Stimulated activated CD4-positive, alpha-beta T cell treated with anti-CD3 and anti-CD28 coated beads, Interleukin-15, amount 100 ng/mL, for 1 hour (primary cell): ENCODE data around the gene CHCHD10.
A peak's percentile ranks its signal among the peaks of the same experiment; 100 is the strongest.
"Not testable (repeated sequence)": the region's sequence is repeated elsewhere in the genome, so short reads cannot be mapped to it uniquely, and the experiment has no call there.

Experiments
- DNase-seq, 2 donors: peaks; one replicate each; pipeline ENCODE4 v3.0.0-alpha.2; 2020; ENCODE audit warnings: low read depth in 1 of 2, low spot score in 1 of 2

Gene CHCHD10

DNA sequence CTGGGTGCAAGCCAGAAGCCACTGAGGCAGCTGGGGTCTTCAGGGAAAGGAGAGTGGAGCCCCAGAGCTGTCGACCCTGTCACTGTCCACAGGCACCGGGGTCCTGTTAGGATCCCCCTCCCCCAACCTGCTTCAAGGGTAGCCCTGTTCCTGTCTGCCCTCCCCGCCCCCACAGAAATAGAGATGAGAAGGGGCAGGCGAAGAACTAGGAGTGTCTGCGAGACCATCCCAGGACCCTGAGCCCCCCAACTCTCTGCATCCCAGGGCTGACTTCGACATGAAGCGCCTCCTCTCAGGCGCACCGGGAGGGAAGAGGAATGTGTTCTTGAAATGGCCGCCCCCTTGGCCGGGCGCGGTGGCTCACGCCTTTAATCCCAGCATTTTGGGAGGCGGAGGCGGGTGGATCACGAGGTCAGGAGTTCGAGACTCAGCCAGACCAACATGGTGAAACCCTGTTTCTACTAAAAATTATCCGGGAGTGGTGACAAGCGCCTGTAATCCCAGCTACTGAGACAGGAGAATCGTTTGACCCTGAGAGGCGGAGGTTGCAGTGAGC lies 16.3 kb downstream of the CHCHD10 start:
- no peak for DNase-seq

DNA sequence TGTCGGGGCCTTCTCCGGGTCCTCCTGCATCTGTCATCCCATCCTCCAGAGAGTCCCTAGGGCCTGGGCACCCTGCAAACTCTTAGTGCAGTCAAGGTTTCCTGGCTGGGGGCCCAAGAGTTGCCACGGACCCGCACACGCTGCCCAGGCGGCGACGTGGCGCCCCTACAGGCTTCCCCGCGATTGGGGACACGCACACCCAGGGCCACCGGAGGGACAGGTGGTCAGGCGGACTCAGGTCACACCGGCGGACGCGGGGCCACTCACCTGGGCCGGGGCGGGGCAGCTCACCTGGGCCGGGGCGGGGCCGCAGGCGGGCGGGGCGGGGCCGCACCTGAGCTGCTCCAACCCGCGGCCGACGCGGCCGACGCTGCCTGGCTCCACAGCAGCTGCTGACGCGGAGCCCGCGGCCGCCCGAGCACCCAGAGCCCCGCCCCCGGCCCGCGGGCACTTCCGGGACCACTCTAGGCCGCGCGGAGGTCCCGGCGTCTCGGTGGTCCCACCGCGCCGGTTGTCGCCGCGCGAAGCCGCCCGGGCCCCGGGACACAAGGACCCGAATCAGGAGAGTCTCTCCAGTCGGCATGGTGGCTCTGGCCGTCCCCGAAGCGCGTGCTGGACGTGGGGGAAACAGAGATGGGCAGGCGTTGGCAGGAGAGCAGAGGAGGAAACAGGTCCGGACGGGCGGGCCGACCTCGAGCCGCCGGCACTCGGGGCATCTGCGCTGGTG lies 16.9 kb downstream of the CHCHD10 start, which contains the start of gene ZNF70:
Gene ZNF70, minus strand, starts transcription at position 399 of the 727 bp plus-strand sequence. CDS start 5,972 bp downstream, outside the sequence.
- peak; percentile 74 to 80 for DNase-seq

DNA sequence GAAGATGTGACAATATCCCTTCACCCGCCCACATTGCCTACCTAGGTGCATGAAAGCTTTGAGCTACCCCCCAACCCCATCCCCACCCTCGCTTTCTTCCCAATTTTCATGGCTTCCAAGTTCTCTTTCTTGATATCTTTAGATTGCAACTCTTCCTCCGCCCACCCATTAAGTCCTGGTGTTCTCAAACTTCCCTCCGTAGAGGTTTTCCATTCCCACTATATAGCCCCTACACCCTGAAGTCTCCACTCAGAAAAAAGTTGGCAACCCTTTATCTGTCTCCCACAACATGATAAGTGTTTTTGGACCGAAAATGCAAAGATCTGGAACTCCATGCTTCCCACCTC lies 17.4 kb downstream of the CHCHD10 start:
- DNase-seq: no peak

DNA sequence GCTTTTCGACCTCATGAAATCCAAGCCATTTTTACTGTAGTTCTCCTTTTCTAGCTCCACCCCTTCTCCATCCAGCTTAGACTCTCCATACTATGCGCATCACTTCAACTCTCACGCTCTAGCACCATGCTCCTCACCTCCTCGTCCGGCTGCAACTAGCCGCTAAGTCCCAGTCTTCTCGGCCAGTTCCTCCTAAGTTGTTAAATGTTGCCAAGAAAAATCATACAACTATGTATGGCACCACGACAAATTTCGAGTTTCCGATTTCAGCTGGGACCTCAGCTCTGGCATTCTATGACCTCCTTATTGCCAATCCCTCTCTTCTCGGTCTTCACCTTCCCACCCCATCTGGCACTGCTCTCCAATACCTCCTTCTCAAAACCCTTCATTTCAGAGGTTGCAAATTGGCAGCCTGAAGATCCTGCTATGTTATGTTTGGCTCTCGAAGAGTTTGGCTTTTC lies 17.9 kb downstream of the CHCHD10 start:
- DNase-seq: no peak

DNA sequence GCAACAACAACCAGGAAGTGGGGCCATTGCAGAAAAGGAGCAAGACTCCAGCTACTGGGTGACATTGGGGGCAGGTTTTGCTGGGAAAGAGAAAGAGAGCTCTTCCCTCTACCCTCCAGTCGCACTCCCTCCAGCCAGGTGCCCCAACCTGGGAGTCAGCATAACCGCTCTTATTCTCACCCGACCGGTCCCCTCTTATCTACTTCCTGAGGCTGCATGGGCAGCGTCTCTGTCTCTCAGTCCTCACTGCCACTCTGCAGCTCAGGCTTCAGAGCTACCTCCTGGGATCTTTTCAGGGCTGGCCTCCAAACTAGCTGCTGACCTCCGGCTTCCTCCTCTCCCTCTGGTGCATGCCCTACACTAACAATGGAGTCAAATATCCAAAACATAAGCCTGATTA lies 22.0 kb downstream of the CHCHD10 start:
- no peak for DNase-seq

DNA sequence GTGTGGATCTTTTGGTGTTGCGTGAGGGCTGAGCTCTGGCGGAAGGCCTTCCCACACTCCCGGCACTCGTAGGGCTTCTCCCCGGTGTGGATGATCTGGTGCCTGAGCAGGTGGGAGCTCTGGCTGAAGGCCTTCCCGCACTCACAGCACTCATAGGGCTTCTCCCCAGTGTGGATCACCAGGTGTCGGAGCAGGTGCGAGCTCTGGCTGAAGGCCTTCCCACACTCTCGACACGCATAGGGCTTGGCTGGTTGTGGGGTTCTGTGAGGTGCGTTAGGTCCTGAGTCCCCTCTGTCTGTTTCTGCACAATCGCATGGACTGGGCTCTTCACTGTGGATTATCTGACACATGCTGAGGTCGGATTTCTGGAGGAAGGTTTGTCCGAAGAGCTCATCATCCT lies 23.3 kb downstream of the CHCHD10 start:
- DNase-seq: no peak

DNA sequence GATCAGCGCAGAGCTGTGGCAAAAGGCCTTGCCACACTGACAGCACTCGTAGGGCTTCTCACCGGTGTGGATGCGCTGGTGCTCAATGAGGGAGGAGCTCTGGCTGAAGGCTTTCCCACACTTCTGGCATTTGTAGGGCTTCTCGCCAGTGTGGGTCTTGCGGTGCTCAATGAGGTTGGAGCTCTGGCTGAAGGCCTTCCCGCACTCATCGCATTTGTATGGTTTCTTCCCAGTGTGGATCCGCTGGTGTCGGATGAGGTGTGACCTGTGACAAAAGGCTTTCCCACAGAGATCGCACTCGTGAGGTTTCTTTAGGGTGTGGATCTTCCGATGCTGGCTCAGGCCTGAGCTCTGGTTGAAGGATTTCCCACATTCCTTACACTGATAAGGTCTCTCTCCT lies 23.8 kb downstream of the CHCHD10 start:
- no peak for DNase-seq

DNA sequence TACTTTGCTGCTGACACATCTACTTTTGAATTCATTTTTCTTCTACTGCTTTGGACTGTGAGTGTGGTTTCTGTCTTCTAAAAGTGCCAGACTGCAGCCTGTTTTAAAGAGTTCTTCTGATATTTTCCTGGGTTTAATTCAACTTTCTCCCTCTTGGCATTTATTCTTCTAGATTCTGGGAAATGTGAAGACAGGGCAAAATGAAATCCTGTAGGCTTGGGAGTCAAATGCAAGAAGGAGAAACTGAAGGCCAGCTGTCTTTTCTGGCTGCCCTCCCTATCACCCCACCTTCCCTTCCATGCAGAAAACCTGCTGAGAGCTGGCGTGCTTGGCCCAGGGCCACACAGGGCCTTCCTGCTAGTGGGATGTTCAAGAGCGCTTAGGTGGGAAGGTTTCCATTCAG lies 24.5 kb downstream of the CHCHD10 start:
- no peak for DNase-seq

DNA sequence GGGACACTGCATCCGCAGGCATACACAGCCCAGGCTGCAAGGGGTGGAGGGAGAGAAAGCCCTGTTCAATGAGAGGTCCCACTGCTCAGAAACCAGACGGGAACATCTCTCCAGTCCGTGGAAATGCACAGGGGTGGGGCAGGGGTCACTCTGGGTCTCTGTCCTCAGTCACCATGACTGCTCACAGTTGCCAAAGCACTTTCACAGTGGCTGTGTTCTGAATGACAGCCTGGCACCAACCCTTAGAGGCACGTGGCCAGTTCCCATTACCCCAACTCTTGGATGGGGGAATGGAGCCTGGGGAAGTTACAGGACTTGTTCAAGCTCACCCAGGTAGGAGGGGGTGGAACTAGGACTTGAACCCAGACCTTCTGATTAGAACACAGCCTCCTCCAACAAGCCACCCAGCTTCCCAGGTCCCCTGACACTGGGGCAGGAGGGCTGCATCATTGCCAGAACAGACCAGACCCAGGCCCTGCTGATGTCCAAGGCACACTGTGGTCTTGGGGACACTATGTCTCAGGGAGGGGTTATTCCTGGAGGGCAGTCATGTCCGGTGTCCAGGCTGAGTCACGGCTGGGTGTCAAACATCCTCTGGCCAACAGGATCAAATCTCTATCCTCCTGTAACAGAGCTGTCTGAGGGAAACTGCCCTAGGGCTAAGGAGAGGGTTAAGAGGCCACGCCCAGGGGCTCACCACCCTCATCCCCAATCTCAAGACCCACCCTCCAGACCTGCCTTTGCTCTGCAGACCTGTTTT lies 25.1 kb downstream of the CHCHD10 start:
- DNase-seq: no peak

DNA sequence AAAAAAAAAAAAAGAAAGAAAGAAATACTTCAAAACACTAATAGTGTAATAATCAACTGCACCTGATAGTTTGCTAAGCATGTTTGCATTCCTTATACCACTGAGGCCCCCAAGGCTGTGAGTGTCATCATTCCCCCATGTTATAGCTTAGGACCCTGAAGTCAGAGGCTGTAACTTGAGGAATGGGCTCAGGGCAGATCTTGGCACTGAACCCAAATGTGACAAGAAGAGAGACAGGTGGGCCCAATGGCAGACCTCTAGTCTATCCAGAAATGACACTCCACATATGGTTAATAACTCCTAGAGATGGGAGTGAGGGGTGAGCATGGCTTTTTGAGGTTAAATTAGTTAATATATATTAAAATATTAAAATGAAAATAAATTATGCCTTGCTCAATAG lies 30.1 kb downstream of the CHCHD10 start:
- no peak for DNase-seq

DNA sequence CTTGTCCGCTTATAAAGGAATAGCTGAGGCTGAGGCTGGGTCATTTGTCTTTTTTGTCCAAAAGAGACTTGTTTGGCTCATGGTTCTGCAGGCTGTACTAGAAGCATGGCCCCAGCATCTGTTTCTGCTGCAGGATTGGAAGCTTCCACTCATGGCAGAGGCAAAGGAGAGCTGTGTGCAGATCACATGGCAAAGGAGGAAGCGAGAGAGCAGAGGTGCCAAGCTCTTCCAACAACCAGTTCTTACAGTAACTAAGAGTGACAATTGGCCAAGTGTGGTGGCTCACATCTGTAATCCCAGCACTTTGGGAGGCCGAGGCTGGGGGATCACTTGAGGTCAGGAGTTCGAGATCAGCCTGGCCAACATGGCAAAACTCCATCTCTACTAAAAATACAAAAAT lies 39.7 kb downstream of the CHCHD10 start:
- not testable (repeated sequence) for DNase-seq

DNA sequence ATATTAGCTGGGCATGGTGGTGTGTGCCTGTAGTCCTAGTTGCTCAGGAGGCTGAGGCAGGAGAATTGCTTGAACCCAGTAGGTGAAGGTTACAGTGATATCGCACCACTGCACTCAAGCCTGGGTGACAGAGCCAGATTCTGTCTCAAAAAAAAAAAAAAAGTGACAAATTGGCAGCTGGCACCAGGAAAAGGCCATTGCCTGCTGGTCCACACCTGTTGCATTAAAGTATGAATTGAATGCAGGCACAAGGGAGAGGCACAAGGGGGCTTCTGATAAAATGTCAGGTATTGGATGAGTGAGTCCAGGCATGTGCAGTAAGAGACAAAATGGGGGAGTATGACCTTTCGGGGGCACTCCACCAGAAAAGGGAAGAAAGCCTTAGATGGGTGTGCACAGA lies 45.0 kb downstream of the CHCHD10 start:
- no peak for DNase-seq

DNA sequence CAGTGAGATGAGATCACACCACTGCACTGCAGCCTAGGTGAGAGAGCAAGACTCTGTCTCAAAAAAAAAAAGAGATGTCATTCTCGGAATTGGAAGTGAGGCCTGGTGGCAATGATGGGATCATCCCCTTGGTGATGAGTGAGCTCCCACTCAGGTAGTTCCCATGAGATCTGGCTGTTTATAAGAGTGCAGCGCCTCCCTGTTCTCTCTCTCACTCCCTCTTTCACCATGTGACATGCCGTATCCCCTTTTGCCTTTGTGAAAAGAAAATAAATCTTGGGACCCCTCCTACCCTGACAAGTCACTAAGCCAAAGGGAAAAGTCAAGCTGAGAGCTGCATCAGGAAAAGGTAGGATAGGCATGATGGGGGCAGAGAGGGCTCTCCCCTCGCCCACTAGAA lies 45.6 kb downstream of the CHCHD10 start:
- DNase-seq: no peak

DNA sequence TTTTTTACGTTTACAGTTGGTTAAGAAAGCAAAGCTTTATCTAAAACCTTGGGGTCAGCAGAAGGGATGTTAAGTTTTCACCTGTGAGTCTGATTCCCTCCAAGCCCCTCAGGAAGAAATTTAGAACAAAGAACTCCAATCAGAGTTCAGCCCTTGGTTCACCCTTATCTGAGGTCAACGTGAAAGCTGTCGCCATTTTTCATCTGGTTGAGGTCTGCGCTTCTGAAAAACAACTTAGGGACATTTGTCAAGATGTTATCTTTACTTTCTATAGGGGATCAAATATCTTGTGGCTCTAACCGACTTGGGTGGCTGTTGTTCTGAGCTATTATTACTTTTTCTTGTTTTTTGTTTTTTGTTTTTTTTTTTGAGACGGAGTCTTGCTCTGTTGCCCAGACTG lies 46.9 kb downstream of the CHCHD10 start:
- no peak for DNase-seq

DNA sequence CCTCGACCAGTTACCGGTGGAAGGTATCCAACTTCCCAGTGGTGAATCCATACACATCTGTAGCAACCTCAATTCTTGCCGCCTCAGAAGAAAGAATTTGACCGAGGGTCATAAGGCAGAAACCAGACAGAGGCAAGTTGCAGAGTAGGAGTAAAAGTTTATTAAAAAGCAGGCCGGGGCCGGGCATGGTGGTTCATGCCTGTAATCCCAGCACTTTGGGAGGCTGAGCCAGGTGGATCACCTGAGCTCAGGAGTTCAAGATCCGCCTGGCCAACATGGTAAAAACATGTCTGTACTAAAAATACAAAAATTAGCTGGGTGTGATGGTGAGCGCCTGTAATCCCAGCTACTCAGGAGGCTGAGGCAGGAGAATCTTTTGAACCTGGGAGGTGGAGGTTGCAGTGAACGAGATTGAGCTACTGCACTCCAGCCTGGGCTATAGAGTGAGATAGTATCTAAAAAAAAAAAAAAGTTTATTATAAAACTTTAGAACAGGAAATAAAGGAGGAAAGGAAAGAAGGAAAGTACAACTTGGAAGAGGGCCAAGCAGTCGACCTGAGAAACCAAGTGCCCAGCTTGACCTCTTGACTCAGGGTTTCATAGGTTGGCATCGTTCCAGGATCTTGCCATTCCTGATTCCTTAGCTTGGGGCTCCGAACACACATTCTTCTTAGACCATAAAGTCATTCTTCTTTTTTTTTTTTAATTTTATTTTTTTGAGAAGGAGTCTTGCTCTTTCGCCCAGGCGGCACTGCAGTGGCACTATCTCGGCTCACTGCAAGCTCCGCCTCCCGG lies 49.2 kb downstream of the CHCHD10 start:
- DNase-seq: no peak

DNA sequence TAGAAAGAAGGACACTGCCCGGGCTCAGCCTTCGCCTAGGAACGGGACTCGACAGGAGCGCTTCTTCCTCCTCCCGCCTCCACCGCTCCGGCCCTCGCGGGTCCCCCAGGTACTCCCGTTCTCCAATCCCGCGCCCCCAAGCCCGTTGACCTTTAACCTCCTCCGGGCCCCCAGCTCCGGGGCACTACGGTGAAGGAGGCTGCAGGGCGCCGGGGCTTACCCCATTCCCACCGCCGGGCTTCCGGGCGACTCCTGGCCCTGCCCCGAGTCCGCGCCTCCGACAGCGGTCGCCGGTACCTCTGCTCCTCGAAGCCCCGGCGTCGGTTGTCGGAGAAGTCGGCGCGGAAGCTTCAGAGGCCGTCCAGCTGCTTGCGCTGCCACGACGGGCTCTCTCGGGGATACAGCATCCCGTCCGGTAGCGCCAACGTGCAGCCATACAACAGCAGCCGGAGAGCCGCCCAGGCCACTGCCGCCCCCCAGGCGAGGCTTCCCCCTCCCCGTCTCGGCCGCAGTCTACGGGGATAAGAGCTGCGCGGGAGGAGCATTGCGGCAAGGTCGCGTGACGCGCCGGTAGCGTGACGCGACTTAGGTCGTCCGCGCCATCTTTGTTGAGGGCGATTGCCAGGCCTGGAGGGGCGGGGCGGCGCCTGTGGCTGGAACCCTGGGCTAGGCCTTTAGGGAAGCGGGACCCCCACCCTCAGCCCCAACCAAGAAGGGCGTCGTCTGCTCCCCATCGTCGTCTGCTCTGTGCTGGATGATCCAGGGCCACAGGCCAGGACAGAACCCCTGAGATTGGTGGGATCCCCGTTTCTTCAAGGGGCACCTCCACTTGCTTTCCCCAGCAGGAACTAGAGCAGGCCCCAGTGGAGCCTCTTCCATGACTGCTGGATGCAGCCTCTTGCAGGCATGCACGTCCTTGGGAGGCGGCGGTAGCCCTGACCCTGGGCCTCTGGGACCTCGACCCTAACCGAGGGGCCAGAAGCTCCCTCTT lies 50.7 kb downstream of the CHCHD10 start:
- DNase-seq: peak; percentile 63 to 74
